ENCODE measurements around the gene PLEKHO2. TPM values are rescaled to one million over a fixed set of nuclear protein-coding genes. Genes with fewer than 3 reads are reported as not detected.

Gene PLEKHO2
- total RNA-seq, 1 donor from 2014 or later: 20.3 TPM

DNA sequence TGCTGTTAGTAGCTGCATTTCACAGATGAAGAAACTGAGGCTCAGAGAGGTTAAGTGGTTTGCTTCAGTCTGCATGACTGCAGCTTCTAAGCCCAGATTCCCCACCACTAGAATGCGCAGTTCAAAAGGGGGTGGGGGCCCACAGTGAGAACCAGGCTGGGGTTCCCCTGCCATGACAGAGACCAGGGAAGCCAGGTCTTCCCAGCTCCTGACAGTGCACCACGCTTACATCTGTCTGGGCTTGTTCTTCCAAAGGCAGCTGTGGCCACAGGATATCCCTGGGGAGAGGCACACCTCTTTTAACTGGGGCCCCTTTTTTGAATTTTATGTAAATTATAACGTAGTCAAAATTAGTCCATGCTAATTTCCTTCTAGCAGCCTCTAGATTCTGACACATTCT, 5.3 kb downstream of the PLEKHO2 start:
- Mint-ChIP-seq H3K36me3 (ENCODE audit: low read depth) (peaks cover 12% of the 10 kb centered on the region), H3K4me1 (ENCODE audit: low read depth) (peaks cover 75% of the 10 kb centered on the region), H3K27me3 (ENCODE audit: low read depth) (no peaks in the 10 kb centered on the region), H3K4me3 (ENCODE audit: unreplicated experiment) (no peak overlapping the region), H3K9me3 (ENCODE audit: low read depth) (no peaks in the 10 kb centered on the region), H3K27ac (ENCODE audit: unreplicated experiment) (no peak overlapping the region)
- DNase-seq (ENCODE audit: low spot score): no peak
- TF ChIP-seq, protein P1, sequence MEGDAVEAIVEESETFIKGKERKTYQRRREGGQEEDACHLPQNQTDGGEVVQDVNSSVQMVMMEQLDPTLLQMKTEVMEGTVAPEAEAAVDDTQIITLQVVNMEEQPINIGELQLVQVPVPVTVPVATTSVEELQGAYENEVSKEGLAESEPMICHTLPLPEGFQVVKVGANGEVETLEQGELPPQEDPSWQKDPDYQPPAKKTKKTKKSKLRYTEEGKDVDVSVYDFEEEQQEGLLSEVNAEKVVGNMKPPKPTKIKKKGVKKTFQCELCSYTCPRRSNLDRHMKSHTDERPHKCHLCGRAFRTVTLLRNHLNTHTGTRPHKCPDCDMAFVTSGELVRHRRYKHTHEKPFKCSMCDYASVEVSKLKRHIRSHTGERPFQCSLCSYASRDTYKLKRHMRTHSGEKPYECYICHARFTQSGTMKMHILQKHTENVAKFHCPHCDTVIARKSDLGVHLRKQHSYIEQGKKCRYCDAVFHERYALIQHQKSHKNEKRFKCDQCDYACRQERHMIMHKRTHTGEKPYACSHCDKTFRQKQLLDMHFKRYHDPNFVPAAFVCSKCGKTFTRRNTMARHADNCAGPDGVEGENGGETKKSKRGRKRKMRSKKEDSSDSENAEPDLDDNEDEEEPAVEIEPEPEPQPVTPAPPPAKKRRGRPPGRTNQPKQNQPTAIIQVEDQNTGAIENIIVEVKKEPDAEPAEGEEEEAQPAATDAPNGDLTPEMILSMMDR (IDR thresholded peaks at IDR 0.05): no peak

DNA sequence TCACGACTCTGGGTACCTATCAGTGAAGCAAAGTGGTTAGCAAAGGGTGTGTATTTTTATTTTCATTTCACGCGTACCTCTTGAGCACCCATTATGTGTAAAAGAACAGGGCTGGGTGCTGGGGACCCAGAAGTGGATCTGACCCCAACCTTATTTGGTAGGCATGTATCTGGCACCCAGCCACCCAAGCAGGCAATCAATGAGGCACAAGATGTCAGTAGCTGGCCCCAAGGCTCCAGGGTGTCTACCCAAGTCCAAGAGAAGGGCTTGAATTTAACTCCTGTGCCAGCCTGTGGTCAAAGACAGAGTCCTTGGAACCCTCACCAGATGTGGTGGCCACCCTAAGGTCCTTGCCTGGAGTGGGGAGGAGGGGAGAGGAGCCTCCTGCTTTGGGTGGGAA, 5.7 kb downstream of the PLEKHO2 start:
- Mint-ChIP-seq H3K27ac (ENCODE audit: unreplicated experiment) (no peak overlapping the region), H3K36me3 (ENCODE audit: low read depth) (peaks cover 12% of the 10 kb centered on the region), H3K9me3 (ENCODE audit: low read depth) (no peaks in the 10 kb centered on the region), H3K4me3 (ENCODE audit: unreplicated experiment) (no peak overlapping the region), H3K27me3 (ENCODE audit: low read depth) (no peaks in the 10 kb centered on the region), H3K4me1 (ENCODE audit: low read depth) (peaks cover 76% of the 10 kb centered on the region)
- no peak for DNase-seq (ENCODE audit: low spot score)
- TF ChIP-seq, protein P1 (IDR thresholded peaks at IDR 0.05): no peak

DNA sequence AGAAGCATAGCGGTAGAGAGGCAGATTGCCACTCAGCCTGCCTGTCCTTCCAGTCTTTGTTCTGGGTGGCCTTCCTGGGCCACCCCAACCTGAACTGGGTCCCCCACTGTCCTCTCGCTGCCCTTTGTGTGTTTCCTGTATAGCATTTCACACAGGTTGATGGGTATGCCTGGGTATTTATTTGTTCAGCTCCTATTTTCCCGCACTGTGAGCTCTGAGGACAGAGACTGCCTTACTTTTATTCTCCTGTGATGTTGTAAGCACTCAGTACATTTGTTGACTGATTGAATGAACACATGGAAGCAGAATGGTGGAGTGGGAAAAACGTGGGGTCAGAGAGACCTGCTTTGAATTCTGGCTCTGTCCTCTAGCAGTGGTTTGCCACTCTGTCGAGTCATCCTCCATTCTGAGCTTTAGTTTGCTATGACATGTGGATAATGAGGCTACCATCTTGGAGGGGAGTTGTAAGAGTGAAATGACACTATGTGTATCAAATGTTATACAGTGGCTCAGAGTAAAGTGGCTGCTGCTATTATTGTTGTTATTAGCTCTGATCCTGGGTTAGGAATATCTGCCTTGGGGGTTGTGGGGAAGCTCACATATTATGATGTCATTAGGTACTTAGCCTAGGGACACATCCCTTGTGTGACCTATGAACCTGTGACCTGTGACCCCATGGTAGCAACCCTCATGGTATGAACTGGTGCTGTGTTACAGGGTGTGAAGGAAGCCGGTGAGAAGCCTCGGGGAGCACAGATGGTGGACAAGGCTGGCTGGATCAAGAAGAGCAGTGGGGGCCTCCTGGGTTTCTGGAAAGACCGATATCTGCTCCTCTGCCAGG, 6.4 kb downstream of the PLEKHO2 start:
- peak overlapping the region; percentile 46 for H3K27ac Mint-ChIP-seq (ENCODE audit: unreplicated experiment)
- no peaks in the 10 kb centered on the region for H3K9me3 Mint-ChIP-seq (ENCODE audit: low read depth)
- H3K27me3 Mint-ChIP-seq (ENCODE audit: low read depth): no peaks in the 10 kb centered on the region
- peaks cover 12% of the 10 kb centered on the region for H3K36me3 Mint-ChIP-seq (ENCODE audit: low read depth)
- TF ChIP-seq, protein P1 (IDR thresholded peaks at IDR 0.05): no peak
- H3K4me1 Mint-ChIP-seq (ENCODE audit: low read depth): peaks cover 69% of the 10 kb centered on the region
- H3K4me3 Mint-ChIP-seq (ENCODE audit: unreplicated experiment): no peak overlapping the region
- DNase-seq (ENCODE audit: low spot score): no peak

DNA sequence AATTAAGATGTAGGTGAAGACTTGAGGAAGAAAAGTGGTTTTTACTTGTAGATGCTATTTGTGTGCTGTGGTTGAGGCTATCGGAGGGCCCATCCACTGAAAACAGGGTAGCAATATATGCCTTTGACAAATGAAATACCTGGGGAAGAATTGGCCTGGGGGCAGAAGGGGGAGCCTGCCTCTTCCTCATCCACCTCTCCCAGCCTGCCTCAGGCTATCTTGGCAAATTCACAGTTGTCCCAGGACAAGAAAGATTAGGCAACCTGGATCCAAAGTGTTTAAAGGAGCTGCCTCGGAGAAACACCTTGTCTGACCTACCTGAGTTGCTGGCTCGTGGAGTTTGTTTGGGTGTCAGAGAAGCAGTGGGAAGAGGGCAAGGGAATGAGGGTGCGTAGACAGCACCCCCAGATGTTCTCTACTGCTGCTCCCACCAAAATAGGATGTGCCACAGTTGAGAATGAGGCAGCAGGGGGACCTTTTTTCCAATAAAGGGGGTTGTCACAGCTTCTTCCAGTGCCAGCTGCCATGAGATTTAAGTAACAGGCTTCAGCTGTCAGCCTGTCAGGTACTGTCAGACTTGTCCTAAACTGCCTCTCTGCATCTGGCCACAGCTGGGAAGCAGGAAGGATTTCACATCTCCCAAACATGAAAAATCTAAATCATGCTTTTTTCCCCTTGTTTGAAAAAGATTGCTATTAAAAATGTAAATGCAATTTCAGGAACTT, 9.2 kb downstream of the PLEKHO2 start:
- peak overlapping the region; percentile 96 for H3K27ac Mint-ChIP-seq (ENCODE audit: unreplicated experiment)
- TF ChIP-seq, protein P1 (IDR thresholded peaks at IDR 0.05): no peak
- DNase-seq (ENCODE audit: low spot score): no peak
- no peaks in the 10 kb centered on the region for H3K27me3 Mint-ChIP-seq (ENCODE audit: low read depth)
- H3K4me3 Mint-ChIP-seq (ENCODE audit: unreplicated experiment): no peak overlapping the region
- H3K9me3 Mint-ChIP-seq (ENCODE audit: low read depth): no peaks in the 10 kb centered on the region
- peaks cover 66% of the 10 kb centered on the region for H3K4me1 Mint-ChIP-seq (ENCODE audit: low read depth)
- peaks cover 12% of the 10 kb centered on the region for H3K36me3 Mint-ChIP-seq (ENCODE audit: low read depth)

DNA sequence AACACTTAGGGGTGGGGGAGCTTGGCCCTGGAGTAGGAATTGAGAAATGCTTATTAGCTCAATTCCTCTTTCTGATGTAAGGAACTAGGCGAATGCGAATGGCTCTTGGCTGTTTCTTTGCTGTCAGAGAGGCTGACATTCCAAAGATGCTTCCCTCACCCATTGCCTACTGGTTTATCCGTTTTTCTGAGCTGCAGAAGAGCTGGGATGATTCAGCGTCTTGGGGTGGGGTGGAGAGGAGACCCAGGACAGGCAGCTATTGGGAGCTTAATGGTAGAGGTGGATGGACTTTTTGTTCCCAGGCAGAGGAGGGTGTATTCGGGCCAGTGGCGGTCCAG, 9.8 kb downstream of the PLEKHO2 start:
- peaks cover 12% of the 10 kb centered on the region for H3K36me3 Mint-ChIP-seq (ENCODE audit: low read depth)
- H3K9me3 Mint-ChIP-seq (ENCODE audit: low read depth): no peaks in the 10 kb centered on the region
- TF ChIP-seq, protein P1 (IDR thresholded peaks at IDR 0.05): no peak
- H3K27me3 Mint-ChIP-seq (ENCODE audit: low read depth): no peaks in the 10 kb centered on the region
- peaks cover 69% of the 10 kb centered on the region for H3K4me1 Mint-ChIP-seq (ENCODE audit: low read depth)
- H3K27ac Mint-ChIP-seq (ENCODE audit: unreplicated experiment): peak overlapping the region; percentile 96
- H3K4me3 Mint-ChIP-seq (ENCODE audit: unreplicated experiment): peak overlapping the region; percentile 48
- no peak for DNase-seq (ENCODE audit: low spot score)

Data from chondrocyte (in vitro differentiated cells).